Activated CD4-positive, alpha-beta T cell treated with anti-CD3 and anti-CD28 coated beads for 1 hour (primary cell): ENCODE measurements around the gene TOPAZ1.

Source experiments
- DNase-seq: peaks from one replicate; pipeline ENCODE4 v3.0.0-alpha.2; 2020

TOPAZ1 gene

DNA sequence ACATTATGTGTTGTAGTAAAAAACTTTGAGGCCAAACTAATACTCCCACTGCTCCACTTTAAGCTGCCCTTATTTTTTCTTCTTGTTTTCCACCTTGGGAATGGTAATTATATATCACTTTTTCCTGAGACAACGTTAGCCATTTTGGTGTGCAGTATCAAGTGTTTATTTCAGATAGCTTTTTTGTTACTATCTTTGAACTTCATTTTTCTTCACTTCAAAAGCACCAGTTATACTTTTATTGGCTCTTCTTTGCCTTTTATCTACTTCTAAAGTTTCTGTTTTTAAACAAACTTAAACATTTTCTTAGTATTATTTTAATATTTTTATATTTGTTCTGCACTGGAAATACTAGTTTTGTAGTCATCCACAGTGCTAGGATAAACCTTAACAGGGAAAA lies 6.5 kb downstream of the TOPAZ1 start:
- no peak for DNase-seq

GRCh38 chr3:44252332-44252959 lies 10.8 kb downstream of the TOPAZ1 start:
- no peak for DNase-seq

- no peak for DNase-seq
Observed at GRCh38 chr3:44259404-44259803, 17.7 kb downstream of the TOPAZ1 start.

DNA sequence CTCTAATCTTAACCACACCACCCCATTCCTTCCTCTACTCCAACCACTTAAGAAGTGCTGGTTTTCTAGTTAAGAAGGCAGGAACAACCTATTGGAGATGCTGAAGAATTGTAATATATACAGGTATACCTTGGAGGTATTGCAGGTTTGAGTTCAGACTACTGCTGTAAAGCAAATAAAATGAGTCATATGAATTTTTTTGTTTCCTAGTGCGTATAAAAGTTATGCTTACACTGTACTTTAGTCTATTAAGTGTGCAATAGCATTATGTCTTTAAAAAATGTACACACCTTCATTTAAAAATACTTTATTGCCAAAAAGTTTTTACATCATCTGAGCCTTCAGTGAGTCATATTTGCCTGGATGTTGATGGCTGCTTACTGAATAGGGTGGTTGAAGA lies 22.5 kb downstream of the TOPAZ1 start:
- no peak for DNase-seq

GRCh38 chr3:44265815-44266214 lies 24.1 kb downstream of the TOPAZ1 start:
- no peak for DNase-seq

DNA sequence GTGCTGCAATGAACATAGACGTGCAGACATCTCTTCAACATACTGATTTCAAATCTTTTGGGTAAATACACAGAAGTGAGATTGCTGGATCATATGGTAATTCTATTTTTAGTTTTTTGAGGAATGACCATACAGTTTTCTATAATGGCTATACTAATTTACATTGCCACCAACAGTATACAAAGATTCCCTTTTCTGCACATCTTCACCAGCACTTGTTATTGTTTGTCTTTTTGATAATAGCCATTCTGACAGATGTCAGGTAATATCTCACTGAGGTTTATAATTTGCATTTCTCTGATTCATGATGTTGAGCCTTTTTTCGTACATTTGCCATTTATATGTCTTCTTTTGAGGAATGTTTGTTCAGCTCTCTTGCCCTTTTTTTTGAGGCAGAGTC lies 30.5 kb downstream of the TOPAZ1 start:
- DNase-seq = no peak

DNA sequence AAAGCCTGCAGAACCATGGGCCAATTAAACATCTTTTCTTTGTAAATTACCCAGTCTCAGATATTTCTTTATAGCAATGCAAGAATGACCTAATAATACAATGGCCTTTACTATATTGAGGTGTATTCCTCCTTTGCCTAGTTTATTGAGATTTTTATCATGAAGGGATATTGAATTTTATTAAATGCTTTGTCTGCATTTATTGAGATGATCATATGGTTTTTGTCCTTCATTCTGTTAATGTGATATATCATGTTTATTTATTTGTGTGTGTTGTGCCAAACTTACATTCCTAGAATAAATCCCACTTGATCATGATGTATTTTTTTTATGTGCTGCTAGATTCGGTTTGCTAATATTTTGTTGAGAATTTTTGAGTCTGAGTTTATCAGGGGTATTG lies 36.2 kb downstream of the TOPAZ1 start:
- no peak for DNase-seq

GRCh38 chr3:44280077-44280476 lies 38.4 kb downstream of the TOPAZ1 start:
- DNase-seq = no peak

DNA sequence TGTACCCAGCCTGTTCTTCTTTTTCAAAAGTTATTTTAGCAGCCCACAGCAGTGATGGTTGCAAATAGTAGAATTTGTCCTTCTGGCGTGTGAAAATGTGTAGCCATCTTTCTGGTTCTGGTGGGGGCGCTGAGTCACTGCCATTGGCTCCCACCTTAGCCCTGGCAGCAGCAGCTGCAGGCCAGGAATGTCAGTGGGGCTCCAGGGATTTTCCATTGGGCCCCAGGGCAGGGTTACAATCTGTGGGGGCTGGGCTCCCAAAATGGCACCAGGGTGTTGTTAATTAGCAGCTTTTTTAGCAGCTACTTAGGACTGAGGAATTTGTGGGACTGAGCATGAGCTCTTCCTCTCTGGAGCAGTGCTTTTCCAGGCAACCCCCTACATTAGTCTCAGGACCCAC lies 38.9 kb downstream of the TOPAZ1 start:
- no peak for DNase-seq

DNA sequence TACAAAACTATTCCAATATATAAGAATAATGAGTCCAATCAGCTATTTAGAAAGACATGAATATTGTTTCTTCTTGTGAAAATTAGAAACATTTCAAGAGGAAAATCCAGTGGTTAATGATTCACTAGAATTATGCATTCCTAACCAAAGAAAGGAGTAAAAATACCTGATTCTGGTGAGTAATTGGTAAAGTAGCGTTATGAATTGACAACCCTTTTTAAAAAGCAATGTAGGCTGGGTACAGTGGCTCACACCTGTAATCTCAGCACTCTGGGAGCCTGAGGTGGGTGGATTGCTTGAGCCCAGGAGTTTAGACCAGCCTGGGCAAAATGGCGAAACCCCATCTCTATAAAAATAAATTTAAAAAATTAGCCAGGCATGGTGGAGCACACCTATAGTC lies 43.3 kb downstream of the TOPAZ1 start:
- no peak for DNase-seq

- no peak for DNase-seq
Observed at GRCh38 chr3:44289882-44290462, 48.3 kb downstream of the TOPAZ1 start.

GRCh38 chr3:44292276-44292675 lies 50.6 kb downstream of the TOPAZ1 start:
- no peak for DNase-seq

DNA sequence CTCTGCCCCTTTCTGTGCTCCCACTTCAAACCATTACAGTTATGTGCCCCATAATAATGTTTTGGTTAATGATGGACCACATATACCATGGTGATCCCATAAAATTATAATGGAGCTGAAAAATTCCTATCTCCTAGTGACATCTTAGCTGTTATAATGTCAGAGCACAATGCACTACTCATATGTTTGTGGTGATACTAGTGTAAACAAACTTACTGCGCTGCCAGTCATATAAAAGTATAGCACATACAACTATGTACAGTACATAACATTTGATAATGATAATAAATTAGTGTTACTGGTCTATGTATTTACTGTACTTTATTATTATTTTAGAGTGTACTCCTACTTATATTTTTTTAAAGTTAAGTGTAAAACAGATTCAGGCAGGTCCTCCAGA lies 51.3 kb downstream of the TOPAZ1 start:
- no peak for DNase-seq

- no peak for DNase-seq
Observed at GRCh38 chr3:44297255-44297654, 55.6 kb downstream of the TOPAZ1 start.

DNA sequence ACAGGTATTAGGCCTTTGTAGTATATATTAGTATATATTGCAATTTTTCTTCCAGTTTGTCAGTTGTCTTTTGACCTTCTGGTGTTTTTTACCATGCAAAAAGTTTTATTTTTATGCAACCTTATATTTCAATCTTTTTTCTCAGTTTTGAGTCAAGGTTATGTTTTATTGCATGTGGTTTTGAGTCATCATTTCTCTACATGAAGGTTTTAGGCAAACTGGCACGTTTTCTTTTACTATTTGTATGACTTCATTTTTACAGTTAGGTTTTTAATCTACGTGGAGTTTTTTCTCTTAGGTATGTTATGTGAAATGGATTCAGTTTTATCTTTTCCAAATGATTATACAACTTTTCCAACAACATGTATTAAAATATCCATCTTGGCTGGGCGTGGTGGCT lies 60.1 kb downstream of the TOPAZ1 start:
- no peak for DNase-seq

GRCh38 chr3:44309500-44309899 lies 67.8 kb downstream of the TOPAZ1 start:
- DNase-seq = no peak

DNA sequence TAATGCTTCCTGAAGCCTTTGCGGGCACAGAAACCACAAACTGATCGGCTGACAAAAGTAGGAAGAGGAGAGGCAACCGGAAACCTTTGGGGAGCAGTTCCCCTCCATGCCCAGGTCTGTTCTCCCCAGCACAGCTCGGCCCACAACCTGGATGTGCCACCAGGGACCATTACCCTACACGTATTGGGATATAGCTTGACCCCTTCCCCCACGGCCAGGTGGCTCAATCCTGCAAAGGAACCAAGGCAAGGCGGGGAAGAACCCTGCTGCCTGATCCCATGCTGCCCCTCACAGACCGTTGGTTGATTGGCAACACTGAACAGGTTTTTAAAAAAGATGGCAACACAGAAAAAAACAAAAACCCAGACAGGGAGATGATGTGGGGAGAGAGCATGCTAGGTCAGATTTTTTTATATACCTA lies 77.2 kb downstream of the TOPAZ1 start:
- no peak for DNase-seq

GRCh38 chr3:44321335-44321734 lies 79.6 kb downstream of the TOPAZ1 start:
- DNase-seq = no peak

DNA sequence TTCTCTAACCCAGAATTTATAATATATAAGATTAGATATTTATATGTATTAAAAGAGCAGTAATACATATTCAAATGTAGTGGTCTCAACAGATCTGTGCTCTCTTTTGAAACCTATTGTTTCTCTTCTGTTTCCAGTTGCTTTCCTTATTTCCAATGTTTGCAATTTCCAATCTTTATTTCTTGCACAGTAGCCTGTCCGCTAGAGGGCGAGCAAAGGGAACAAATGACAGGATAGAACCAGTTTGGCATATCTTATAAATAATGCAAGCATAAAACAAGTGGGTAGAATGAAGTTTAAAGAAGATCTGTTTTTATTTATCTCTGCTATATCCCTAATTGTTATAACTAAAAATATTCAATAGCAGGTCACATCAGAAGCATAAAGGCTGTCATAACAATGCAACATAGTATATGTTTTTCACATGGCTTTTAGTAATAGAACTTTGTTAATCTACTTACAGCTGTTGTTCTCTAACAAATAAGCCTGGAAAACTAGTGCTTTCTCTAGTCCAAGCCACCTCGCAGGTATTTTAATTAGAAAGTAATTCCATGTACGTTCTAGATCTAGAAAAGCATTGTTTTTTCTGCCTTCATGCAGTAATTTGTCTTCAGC lies 81.8 kb downstream of the TOPAZ1 start:
- peak; percentile 17 for DNase-seq

DNA sequence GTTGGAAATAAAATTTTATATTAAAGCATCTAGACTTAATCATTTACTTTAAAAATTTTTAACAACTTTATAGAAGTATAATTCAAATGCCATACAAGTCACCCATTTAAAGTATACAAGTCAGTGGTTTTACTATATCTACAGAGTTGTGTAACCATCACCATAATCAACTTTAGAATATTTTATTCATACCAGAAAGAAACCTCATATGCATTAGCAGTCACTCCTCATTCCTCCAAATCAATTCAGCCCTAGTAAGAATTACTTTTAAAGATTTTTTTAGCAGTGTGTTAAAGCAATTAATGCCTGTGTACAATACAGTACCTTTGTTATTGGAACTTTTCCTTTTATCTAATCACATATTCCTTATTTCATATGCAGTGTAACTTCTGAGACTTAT lies 82.9 kb downstream of the TOPAZ1 start:
- no peak for DNase-seq

GRCh38 chr3:44326019-44326418 lies 84.3 kb downstream of the TOPAZ1 start:
- no peak for DNase-seq

DNA sequence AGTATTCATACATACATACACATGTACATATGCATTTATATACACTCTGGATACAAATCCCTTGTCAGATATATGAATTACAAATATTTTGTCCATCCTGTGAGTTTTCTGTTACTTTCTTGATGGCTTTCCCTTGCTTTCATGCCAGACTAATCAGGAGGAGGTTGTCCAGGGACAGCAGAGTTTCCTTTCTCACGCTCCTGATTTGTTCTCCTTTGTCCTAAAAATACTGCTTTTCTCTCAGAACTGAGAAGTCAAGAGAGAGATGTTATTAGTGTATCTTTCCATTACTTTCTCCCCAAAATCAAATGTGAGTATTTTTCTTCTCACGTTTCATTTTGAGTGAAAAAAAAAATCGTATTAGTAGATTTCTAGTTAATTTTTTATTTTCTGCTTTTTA lies 84.8 kb downstream of the TOPAZ1 start:
- DNase-seq = no peak

GRCh38 chr3:44329946-44330345 lies 88.3 kb downstream of the TOPAZ1 start:
- no peak for DNase-seq

- no peak for DNase-seq
Observed at GRCh38 chr3:44330444-44330843, 88.8 kb downstream of the TOPAZ1 start.

- DNase-seq = no peak
Observed at GRCh38 chr3:44334326-44334725, 92.6 kb downstream of the TOPAZ1 start.
